Gastrocnemius medialis (tissue), 4 donors: ENCODE measurements around the gene MEF2C. TPM values are rescaled to one million over a fixed set of nuclear protein-coding genes. Genes with fewer than 3 reads are reported as not detected.

Experiments
- ATAC-seq, 2 donors: fragments of 150-250 bp; one replicate each; pipeline ENCODE4 v1.9.1; 2016
- DNase-seq, 2 donors: peaks; one replicate each; pipeline ENCODE4 v3.0.0-alpha.2; 2019
- H3K27ac ChIP-seq, 4 donors: fragments of 200-600 bp; sonication (generic); 1 replicate in 1 of 4; 2 replicates in 3 of 4; pipeline ENCODE4 v1.5.1; 2016 to 2018; ENCODE audit warnings: mild to moderate bottlenecking in 2 of 4, moderate library complexity in 1 of 4
- H3K27me3 ChIP-seq, 3 donors: fragments of 200-600 bp; sonication (generic) in 2 of 3; 1 replicate in 1 of 3; 2 replicates in 2 of 3; pipeline versions ENCODE4 v1.5.1 to v1.6.0; 2016 to 2019; ENCODE audit warnings: mild to moderate bottlenecking in 1 of 3, moderate library complexity in 1 of 3
- H3K36me3 ChIP-seq, 2 donors: fragments of 200-600 bp; sonication (generic) in 1 of 2; one replicate each; pipeline ENCODE4 v1.5.1; 2017 to 2018
- H3K4me1 ChIP-seq, 2 donors: fragments of 200-600 bp; sonication (generic) in 1 of 2; one replicate each; pipeline ENCODE4 v1.5.1; 2016 to 2017; ENCODE audit warnings: mild to moderate bottlenecking in 2 of 2
- H3K4me3 ChIP-seq, 4 donors: fragments of 200-600 bp; sonication (generic) in 3 of 4; 1 replicate in 1 of 4; 2 replicates in 3 of 4; pipeline ENCODE4 v1.5.1; 2016 to 2019; ENCODE audit warnings: mild to moderate bottlenecking in 2 of 4
- H3K9me3 ChIP-seq, 3 donors: fragments of 200-600 bp; sonication (generic) in 2 of 3; 1 replicate in 1 of 3; 2 replicates in 2 of 3; pipeline ENCODE4 v1.5.1; 2016 to 2019
- POLR2A ChIP-seq, 2 donors: fragments of 450-650 bp; IDR thresholded peaks; one replicate each; pipeline ENCODE4 v1.6.1; 2017; ENCODE audit warnings: antibody characterized with exemption in 2 of 2, mild to moderate bottlenecking in 2 of 2, moderate library complexity in 2 of 2
- in situ Hi-C, 4 donors: fragments of 200-750 bp; cut with MboI; loops; one replicate each; pipeline versions ENCODE4 v1.15.0 to v1.8.0; 2017; ENCODE audit warnings: low sequenced_read_pairs in 4 of 4
- intact Hi-C: fragments of 100-400 bp; cut with DNase I; formaldehyde crosslinking; loops from one replicate; pipeline ENCODE4 v1.15.1; 2023; ENCODE audit warnings: low total_unique reads
- total RNA-seq, 4 donors: library from RNA; depleted of rRNA; stranded (reverse); fragments of >200 nt; gene quantifications; one replicate each; pipeline versions ENCODE4 v1.1.0 to v1.2.3, GENCODE V29; 2016
- TF ChIP-seq, protein P1 (sequence below), 5 experiments: fragments of 450-650 bp in 3 of 5; fragments of 200-600 bp in 2 of 5; sonication (generic) in 2 of 5; IDR thresholded peaks in 4 of 5; conservative IDR thresholded peaks in 1 of 5; 1 replicate in 4 of 5; 2 replicates in 1 of 5; pipeline ENCODE4 v1.5.1; 2016 to 2019; ENCODE audit warnings: antibody characterized with exemption in 5 of 5, mild to moderate bottlenecking in 3 of 5, moderate library complexity in 3 of 5

The MEF2C gene
- total RNA-seq, 4 donors from 2014 or later = 63.8 to 192 (median 128) TPM

DNA sequence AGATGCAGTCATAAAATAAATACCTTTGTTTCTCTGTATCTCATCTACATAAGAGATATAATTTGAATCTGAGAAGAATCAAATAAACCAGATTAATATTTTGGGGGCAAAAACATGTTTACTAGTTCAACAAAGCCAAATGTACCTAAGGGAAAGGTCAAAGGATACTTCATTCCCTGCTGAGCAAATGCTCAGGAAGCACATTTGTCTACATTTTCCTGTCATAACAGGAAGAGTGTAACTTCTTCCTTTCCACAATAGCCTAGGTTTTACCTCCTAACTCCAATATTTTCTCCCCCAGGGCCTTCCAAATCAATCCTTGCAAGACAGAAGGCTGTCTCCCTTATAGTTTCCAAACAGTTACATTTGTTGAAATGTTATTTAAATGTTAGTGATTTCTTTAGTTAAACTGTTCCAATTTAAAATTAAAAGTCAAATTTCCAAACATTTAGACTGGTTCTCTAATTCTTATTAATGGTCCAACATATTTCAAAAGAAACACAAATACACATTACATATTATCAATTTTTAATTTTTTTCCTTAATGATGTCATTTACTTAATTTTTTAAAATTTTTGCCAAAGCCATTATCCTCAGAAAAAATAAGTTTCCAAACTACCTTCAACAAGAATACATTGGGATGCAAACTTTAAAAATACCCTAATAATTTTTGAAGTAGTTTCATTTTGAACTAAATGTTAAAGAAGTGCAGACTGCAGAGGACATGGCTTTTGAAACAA lies 67.8 kb downstream of the MEF2C start:
- intact Hi-C loops (no loop called here), in situ Hi-C loops (no loop called here)
- no peak for ATAC-seq
- Histone ChIP-seq H3K36me3 (no peaks in the 10 kb centered on the region), H3K27ac (peak overlapping the region; percentile 72 to 90 (median 87)), H3K4me1 (peaks cover 53 to 67% of the 10 kb centered on the region in 2 donors), H3K27me3 (no peaks in the 10 kb centered on the region), H3K9me3 (no peaks in the 10 kb centered on the region), H3K4me3 (no peak overlapping the region)
- DNase-seq = no peak
- TF ChIP-seq, protein P1, sequence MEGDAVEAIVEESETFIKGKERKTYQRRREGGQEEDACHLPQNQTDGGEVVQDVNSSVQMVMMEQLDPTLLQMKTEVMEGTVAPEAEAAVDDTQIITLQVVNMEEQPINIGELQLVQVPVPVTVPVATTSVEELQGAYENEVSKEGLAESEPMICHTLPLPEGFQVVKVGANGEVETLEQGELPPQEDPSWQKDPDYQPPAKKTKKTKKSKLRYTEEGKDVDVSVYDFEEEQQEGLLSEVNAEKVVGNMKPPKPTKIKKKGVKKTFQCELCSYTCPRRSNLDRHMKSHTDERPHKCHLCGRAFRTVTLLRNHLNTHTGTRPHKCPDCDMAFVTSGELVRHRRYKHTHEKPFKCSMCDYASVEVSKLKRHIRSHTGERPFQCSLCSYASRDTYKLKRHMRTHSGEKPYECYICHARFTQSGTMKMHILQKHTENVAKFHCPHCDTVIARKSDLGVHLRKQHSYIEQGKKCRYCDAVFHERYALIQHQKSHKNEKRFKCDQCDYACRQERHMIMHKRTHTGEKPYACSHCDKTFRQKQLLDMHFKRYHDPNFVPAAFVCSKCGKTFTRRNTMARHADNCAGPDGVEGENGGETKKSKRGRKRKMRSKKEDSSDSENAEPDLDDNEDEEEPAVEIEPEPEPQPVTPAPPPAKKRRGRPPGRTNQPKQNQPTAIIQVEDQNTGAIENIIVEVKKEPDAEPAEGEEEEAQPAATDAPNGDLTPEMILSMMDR (IDR thresholded peaks at IDR 0.05 in 4 of 5, conservative IDR thresholded peaks at IDR 0.05 in 1 of 5) = no peak
- no peak for TF ChIP-seq POLR2A (IDR thresholded peaks at IDR 0.05)

DNA sequence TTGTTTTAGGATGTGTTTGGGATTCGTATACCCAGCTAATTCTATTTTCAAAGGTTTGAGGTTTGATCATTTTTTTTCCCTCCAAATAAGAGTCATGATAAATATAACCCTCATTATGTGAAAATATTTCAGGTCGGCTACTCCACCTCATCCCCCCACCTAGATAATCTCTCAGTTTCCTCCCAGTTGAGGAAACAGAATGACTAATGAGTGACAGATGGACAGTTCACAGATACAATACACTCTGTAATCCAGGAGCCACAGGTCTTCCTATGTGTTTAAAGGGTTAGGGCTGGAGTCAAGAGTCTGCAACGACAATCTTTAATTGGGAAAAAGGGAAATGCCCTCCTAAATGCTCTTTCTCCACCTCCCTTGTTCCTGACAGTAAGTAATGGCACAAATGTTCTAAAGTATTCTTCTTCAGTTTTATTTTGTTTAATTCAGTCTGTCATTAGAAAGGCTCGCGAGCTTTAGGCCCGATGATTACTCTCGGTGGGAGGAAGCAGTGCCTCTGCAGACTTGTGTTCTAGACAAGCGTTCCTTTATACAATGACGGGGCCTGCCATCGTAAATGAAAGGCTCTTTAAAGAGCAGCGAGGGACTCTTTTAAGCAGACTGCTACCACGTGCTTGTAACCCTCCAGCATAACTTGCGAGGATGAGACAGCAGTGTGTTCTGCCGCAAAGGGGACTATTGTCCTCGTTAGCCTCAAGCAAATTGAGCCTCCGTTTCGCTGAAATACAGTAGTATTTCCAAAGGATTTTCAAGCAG lies 69.0 kb downstream of the MEF2C start:
- intact Hi-C loops = no loop called here
- TF ChIP-seq, protein P1 (IDR thresholded peaks at IDR 0.05 in 4 of 5, conservative IDR thresholded peaks at IDR 0.05 in 1 of 5) = no peak
- TF ChIP-seq POLR2A (IDR thresholded peaks at IDR 0.05) = no peak
- no peak overlapping the region for H3K4me3 ChIP-seq
- in situ Hi-C loops = no loop called here
- no peak for DNase-seq
- H3K27ac ChIP-seq = peak overlapping the region; percentile 72 to 90 (median 87)
- ATAC-seq = no peak
- no peaks in the 10 kb centered on the region for H3K27me3 ChIP-seq
- H3K9me3 ChIP-seq = no peaks in the 10 kb centered on the region
- H3K36me3 ChIP-seq = no peaks in the 10 kb centered on the region
- peaks cover 40 to 68% of the 10 kb centered on the region in 2 donors for H3K4me1 ChIP-seq

DNA sequence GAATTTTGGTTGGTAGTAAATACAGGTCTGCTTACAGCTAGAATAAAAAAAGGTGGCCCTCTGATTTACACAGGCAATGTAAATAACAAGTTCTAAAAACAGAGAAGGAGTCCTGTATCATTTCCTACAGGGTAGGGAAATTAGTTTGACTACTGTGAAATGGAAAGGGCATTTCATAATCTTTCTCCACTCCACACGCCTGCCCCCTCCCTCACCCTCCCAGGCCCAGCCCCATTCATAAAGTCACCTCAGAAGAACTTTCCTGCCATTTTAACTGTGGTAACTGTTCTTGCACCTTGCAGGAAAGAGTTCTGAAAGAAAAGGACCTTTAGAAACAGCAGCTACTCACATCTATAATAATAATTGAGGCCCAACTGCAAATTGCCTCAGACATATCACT lies 69.7 kb downstream of the MEF2C start:
- no peaks in the 10 kb centered on the region for H3K36me3 ChIP-seq
- no peak overlapping the region for H3K4me3 ChIP-seq
- no peaks in the 10 kb centered on the region for H3K27me3 ChIP-seq
- peak overlapping the region; percentile 72 to 90 (median 87) for H3K27ac ChIP-seq
- DNase-seq = peak in 1 of 2 donors; percentile 26
- in situ Hi-C loops (no loop called here), intact Hi-C loops (no loop called here)
- H3K9me3 ChIP-seq = no peaks in the 10 kb centered on the region
- peaks cover 33 to 67% of the 10 kb centered on the region in 2 donors for H3K4me1 ChIP-seq
- TF ChIP-seq POLR2A (IDR thresholded peaks at IDR 0.05) = no peak
- TF ChIP-seq, protein P1 (IDR thresholded peaks at IDR 0.05 in 4 of 5, conservative IDR thresholded peaks at IDR 0.05 in 1 of 5) = no peak
- peak in 1 of 2 donors; percentile 57 for ATAC-seq

- in situ Hi-C loops = no loop called here
- peaks cover 0 to 27% of the 10 kb centered on the region in 2 donors for H3K4me1 ChIP-seq
- TF ChIP-seq, protein P1 (IDR thresholded peaks at IDR 0.05 in 4 of 5, conservative IDR thresholded peaks at IDR 0.05 in 1 of 5) = no peak
- TF ChIP-seq POLR2A (IDR thresholded peaks at IDR 0.05) = no peak
- no peaks in the 10 kb centered on the region for H3K9me3 ChIP-seq
- H3K36me3 ChIP-seq = peaks cover 0 to 17% of the 10 kb centered on the region in 2 donors
- ATAC-seq = no peak
- intact Hi-C loops = no loop called here
- no peaks in the 10 kb centered on the region for H3K27me3 ChIP-seq
- no peak for DNase-seq
- H3K4me3 ChIP-seq = no peak overlapping the region
- H3K27ac ChIP-seq = peak overlapping the region in 3 of 4 donors; percentile 21 to 89 (median 42)
Measured at GRCh38 chr5:88808153-88808552, 74.8 kb downstream of the MEF2C start.
